Skin epidermis (tissue), 12 donors: ENCODE results near the gene GEMIN7.
"Not testable (repeated sequence)": the region's sequence is repeated elsewhere in the genome, so short reads cannot be mapped to it uniquely, and the experiment has no call there.

Experiments used
- H3K27ac ChIP-seq, 21 experiments: fragments of 200-600 bp; sonication (generic) in 11 of 21; one replicate each; pipeline ENCODE4 v1.5.0; 2020; ENCODE audit warnings: mild to moderate bottlenecking in 3 of 21, inconsistent platforms in 2 of 21, moderate library complexity in 2 of 21
- H3K4me3 ChIP-seq, 7 experiments: fragments of 200-600 bp; sonication (generic) in 2 of 7; one replicate each; pipeline ENCODE4 v1.5.0; 2020; ENCODE audit warnings: inconsistent platforms in 2 of 7, mild to moderate bottlenecking in 2 of 7, moderate library complexity in 1 of 7

Gene GEMIN7

GRCh38 chr19:45118591-45119355, 39.7 kb downstream of the GEMIN7 start:
- H3K27ac ChIP-seq: peak overlapping the region in 2 of 21 experiments; percentile 18 to 30
- not testable (repeated sequence) for H3K4me3 ChIP-seq

- Histone ChIP-seq H3K27ac (peak overlapping the region in 1 of 21 experiments; percentile 18), H3K4me3 (no peak overlapping the region)
Observed at GRCh38 chr19:45119582-45119981, 40.5 kb downstream of the GEMIN7 start.

- H3K4me3 ChIP-seq: no peak overlapping the region
- peak overlapping the region in 2 of 21 experiments; percentile 20 to 24 for H3K27ac ChIP-seq
Observed at GRCh38 chr19:45121827-45122345, 42.8 kb downstream of the GEMIN7 start.

GRCh38 chr19:45122832-45123231, 43.8 kb downstream of the GEMIN7 start:
- Histone ChIP-seq H3K27ac (no peak overlapping the region), H3K4me3 (no peak overlapping the region)

- H3K4me3 ChIP-seq: no peak overlapping the region
- H3K27ac ChIP-seq: no peak overlapping the region
Observed at GRCh38 chr19:45123440-45123850, 44.4 kb downstream of the GEMIN7 start.

- H3K4me3 ChIP-seq: no peak overlapping the region
- peak overlapping the region in 1 of 21 experiments; percentile 22 for H3K27ac ChIP-seq
Observed at GRCh38 chr19:45124021-45124420, 45.0 kb downstream of the GEMIN7 start.

- no peak overlapping the region for H3K4me3 ChIP-seq
- H3K27ac ChIP-seq: no peak overlapping the region
Observed at GRCh38 chr19:45125360-45125759, 46.3 kb downstream of the GEMIN7 start.

- H3K4me3 ChIP-seq: no peak overlapping the region
- H3K27ac ChIP-seq: no peak overlapping the region
Observed at GRCh38 chr19:45125975-45126493, 47.0 kb downstream of the GEMIN7 start.

GRCh38 chr19:45126654-45127053, 47.6 kb downstream of the GEMIN7 start:
- H3K27ac ChIP-seq: no peak overlapping the region
- no peak overlapping the region for H3K4me3 ChIP-seq

GRCh38 chr19:45128146-45128545, 49.1 kb downstream of the GEMIN7 start:
- H3K4me3 ChIP-seq: no peak overlapping the region
- H3K27ac ChIP-seq: no peak overlapping the region

- Histone ChIP-seq H3K27ac (no peak overlapping the region), H3K4me3 (no peak overlapping the region)
Observed at GRCh38 chr19:45128806-45129205, 49.7 kb downstream of the GEMIN7 start.

GRCh38 chr19:45130236-45130635, 51.2 kb downstream of the GEMIN7 start:
- H3K4me3 ChIP-seq: no peak overlapping the region
- no peak overlapping the region for H3K27ac ChIP-seq

GRCh38 chr19:45130888-45131615, 52.0 kb downstream of the GEMIN7 start:
- H3K27ac ChIP-seq: no peak overlapping the region
- no peak overlapping the region for H3K4me3 ChIP-seq

- H3K27ac ChIP-seq: no peak overlapping the region
Observed at GRCh38 chr19:45133661-45134060, 54.6 kb downstream of the GEMIN7 start.

GRCh38 chr19:45135176-45135885, 56.3 kb downstream of the GEMIN7 start:
- H3K4me3 ChIP-seq: no peak overlapping the region
- H3K27ac ChIP-seq: no peak overlapping the region

More at GRCh38 chr19:45133661-45134060, 54.6 kb downstream of the GEMIN7 start:
- H3K4me3 ChIP-seq: no peak overlapping the region

- no peak overlapping the region for H3K4me3 ChIP-seq
- H3K27ac ChIP-seq: peak overlapping the region in 4 of 21 experiments; percentile 11 to 58 (median 29)
Observed at GRCh38 chr19:45136507-45137178, 57.6 kb downstream of the GEMIN7 start.

GRCh38 chr19:45137179-45137761, 58.2 kb downstream of the GEMIN7 start:
- peak overlapping the region in 3 of 21 experiments; percentile 11 to 58 (median 44) for H3K27ac ChIP-seq

GRCh38 chr19:45138303-45138751, 59.3 kb downstream of the GEMIN7 start:
- H3K27ac ChIP-seq: no peak overlapping the region
- H3K4me3 ChIP-seq: no peak overlapping the region

More at GRCh38 chr19:45137179-45137761, 58.2 kb downstream of the GEMIN7 start:
- no peak overlapping the region for H3K4me3 ChIP-seq
